DMS53 (cell line): Measurements from ENCODE around the gene P2RY13.

Source experiments
- DNase-seq: peaks from one replicate; lab custom pipeline; 2025; lab: John Stamatoyannopoulos, UW

The P2RY13 gene

GRCh38 chr3:151320131-151320530 lies 9.2 kb downstream of the P2RY13 start:
- DNase-seq, result no peak

DNA sequence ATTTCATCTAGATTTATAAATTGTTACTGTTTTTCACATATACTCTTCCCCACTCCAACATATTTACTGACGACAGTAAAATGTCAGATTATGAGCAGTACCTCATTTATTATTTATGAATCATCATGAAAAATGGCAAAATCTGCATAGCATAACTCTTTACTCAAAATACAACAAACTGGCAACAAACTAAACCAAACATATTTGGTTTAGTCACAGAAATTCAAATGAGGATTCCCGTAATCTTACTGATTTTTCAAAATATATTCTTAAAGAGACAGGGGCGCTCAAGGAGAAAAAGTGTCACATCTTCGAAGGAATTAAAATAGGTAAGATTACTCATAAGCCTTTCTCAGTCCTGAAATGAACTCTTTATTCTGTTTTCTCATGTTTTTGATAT lies 9.7 kb downstream of the P2RY13 start:
- DNase-seq, result no peak

- DNase-seq, result no peak
These were observed 10.4 kb downstream of the P2RY13 start for GRCh38 chr3:151318991-151319390.

- DNase-seq, result no peak
These were observed 11.0 kb downstream of the P2RY13 start for GRCh38 chr3:151318313-151318712.

GRCh38 chr3:151316267-151316991 lies 12.9 kb downstream of the P2RY13 start, which contains the start of gene GPR87:
GPR87 (minus strand) TSS chr3:151316820; CDS start chr3:151300100, 16,720 bp downstream.
- DNase-seq, result peak; percentile 7

- no peak for DNase-seq
These were observed 13.5 kb downstream of the P2RY13 start for GRCh38 chr3:151315846-151316245.

DNA sequence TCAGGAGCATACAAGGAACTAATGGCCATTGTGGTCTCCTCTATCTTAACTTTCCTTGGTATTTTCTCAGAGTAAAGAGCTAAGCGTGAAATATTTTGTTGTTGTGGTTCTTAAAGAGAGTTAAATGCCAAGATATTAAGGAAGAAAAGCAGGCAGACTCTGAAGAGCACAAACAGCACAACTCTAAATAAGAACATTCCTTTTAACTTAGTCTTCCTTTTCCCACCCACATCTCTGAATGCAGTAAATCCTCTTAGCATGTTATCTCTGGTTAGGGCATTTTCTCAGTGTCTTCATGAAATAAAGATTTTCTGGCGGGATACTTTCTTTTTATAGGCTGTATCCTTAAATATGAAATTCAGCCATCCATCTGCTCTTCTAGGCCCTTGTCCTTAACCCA lies 14.2 kb downstream of the P2RY13 start:
- DNase-seq, result no peak

GRCh38 chr3:151314593-151314992 lies 14.8 kb downstream of the P2RY13 start:
- DNase-seq, result no peak

DNA sequence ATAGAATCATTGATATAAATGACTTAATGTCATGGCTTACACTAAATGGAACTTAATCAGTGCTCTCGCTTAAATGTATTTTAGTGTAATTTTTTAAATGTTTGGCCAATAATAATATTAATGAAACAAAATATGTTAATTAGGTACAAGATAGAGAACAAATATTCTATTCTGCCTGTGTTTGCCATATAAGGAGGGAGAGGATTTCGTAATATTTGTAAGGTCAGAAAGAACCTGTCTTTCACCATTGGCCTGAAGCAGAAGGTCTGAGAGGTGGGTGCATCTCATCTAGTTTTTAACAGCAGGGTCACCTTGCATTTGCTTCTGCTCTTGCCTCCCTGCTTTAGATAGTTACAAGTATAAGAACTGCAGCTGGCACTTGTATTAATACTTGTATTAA lies 15.2 kb downstream of the P2RY13 start:
- no peak for DNase-seq

DNA sequence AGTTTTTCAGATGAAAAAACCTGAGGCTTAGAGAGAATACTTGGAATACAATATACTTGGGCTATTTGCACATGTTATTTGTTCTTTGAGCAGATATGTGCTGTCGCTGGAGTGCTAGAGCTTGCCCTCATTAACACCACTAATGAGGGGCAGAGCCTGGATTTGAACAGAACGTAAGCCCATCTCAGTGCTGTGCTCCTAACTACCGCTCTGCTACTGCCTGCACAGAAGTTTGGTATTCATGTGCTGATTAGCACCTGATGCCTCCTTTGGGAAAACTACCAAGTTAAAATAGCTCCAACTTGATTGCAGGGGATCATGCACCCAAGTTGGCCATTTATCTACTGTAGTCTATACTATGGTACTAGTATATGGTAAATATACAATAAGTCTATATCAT lies 16.4 kb downstream of the P2RY13 start:
- DNase-seq, result no peak

GRCh38 chr3:151309566-151309965 lies 19.8 kb downstream of the P2RY13 start:
- DNase-seq, result no peak

DNA sequence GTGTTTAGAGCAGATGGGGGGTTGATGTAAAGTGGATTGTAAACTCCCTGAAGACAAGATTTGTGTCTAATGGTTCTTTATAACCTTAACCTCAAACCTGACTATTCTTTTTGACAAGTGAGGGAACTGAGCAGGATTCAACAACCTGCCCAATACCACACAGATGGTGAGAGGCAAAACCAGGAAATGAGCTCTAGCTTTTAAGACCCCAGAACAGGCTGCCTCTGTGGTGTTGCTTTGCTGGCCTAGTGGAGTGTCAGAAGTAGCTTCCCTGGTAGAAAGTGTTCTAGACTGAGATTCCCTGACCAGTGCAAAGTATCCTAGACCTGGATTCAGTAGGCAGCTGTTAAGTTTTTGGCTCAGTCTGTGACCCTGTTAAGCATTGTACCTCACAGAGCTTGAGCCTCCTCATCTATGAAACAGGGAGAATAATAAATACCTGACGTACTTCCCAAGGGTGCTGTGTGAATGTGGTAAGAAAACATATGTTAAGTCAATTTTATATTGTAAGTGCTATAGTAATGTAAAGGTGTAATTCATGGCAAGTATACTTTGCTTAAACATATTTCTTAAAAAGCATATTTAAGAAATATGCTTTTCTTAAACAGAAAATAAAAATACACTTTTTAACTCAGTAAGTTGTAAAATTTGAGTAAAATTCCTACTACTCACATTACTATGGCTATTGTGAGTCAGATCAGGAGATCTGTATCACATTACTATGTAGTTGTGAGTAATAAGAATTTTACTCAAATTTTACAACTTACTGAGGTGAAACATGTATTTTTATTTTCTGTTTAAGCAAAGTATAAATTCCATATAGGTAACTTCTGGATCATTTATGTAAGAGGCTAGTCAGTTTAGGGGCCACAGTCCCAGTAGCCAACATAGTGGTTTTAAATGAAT lies 21.5 kb downstream of the P2RY13 start:
- DNase-seq, result no peak

DNA sequence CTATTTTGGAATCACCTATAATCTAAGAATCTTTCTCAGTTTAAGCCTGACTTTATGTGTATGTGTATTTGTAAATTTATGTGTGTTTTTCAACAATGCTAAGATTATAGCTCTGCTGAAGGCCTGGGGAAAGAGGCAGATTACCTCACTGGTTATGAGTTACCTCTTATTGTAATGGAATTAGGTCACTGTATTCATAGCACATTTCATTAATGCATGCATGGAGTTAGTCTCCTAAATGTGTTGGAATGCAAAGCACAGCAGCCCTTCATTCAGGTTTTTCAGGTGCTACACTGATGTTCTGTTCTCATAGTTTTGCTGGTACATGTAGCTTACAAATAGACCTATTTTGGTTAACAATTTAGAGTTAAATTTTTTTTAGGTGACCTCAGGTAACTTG lies 22.2 kb downstream of the P2RY13 start:
- DNase-seq, result no peak

GRCh38 chr3:151306168-151306810 lies 23.1 kb downstream of the P2RY13 start:
- DNase-seq, result no peak

GRCh38 chr3:151305775-151306151 lies 23.6 kb downstream of the P2RY13 start:
- no peak for DNase-seq

DNA sequence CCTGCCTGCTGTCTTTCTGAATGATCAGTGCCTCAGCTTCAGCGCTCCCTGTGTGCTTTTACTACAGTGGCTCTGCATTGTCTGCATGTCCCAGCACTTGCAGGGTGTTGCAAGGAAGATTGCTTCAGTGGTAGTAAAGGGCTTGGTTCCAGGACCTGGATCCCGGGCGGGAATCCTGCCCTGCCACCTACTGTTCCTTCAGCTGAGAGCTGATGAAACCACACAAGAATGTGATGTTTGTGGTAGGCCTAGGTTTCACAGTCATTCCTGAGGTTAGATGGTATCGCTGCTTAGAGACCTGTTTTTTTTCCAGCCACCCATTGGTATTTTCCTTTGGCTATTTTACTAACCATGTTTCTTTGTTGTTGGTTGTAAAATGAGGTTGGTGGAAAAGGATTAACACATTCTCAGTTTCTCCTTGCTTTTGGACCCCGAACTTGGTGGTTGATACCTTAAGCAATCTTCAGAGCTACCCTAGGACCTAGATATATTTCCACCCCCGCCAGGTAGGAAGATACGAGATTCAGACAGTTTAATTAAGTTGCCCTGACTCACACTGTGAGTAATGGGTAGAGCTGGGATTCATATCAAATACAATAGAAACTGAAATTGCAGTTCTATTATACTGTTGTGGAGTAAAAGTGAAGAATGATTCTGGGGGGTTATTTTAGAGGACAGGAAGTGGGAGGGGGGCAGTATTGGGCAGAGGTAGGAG lies 24.1 kb downstream of the P2RY13 start:
- DNase-seq, result peak; percentile 3

- DNase-seq, result no peak
These were observed 25.6 kb downstream of the P2RY13 start for GRCh38 chr3:151303751-151304150.

DNA sequence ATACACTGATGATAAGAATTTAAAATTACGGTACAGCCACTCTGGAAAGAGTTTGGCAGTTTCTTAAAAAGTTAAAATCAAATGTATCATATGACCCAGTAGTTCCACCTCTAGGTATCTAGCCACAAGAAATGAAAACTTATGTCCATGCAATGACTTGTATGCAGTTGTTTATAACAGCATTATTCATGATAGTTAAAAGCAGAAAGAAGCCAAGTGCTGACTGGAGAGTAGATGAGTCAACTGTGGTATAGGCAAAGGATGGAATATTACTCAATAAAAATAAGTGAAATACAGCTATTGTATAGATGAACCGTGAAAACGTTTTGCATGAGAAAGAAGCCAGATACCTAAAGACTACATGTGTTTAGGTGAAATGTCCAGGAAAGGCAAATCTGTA lies 27.6 kb downstream of the P2RY13 start:
- DNase-seq, result no peak

- DNase-seq, result no peak
These were observed 28.8 kb downstream of the P2RY13 start for GRCh38 chr3:151300539-151300938.

GRCh38 chr3:151299006-151299405 lies 30.3 kb downstream of the P2RY13 start:
- DNase-seq, result no peak

DNA sequence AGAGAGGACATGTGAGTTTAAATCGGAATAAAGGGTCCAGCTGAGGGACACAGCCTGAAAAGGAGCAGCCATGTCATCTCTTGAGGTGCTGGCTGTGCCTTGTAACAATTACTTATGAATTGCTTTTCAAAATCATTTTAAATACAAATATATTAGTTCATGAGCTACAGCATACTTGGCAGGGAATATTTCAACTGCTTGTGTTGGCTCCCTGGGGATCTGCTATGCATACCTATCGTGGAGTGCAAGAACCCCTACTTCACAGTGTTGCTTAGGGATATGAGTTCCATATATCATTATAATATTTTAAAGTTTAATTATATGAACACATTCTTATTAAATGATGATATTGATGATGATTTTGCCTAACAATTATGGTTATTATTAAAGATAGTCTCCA lies 31.9 kb downstream of the P2RY13 start:
- no peak for DNase-seq

DNA sequence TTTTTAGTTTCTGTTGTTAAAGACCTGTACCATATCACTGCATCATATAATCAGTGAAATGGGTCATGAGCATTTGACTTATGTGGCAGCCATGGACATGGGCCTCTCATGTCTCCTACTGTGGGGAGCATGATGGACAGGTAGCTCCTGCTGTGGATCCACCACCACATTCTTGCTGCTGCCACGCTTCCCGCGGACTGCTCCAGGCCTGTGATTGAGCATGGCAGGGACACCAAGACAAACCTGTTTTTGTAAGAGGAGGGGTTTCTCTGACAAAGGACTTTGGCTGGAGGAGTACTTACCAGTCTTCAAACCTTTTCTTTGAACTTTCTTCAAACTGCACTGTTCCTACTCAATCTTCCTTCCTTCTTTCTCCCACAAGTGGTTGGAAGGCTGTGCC lies 33.1 kb downstream of the P2RY13 start:
- DNase-seq, result no peak
